K562 (cell line): Measurements from ENCODE around the gene ITPKB.

Source experiments
- CEBPB ChIP-seq: fragments of 450-650 bp; IDR thresholded peaks from 2 replicates; pipeline ENCODE4 v1.6.1; 2016; ENCODE audit warnings: missing genetic modification characterization, missing compliant biosample characterization
- CTCF ChIP-seq, 3 experiments: IDR thresholded peaks in 2 of 3; conservative IDR thresholded peaks in 1 of 3; 2 replicates each; pipeline ENCODE4 v1.5.1; 2011 to 2012; ENCODE audit warnings: low read length in 3 of 3, mild to moderate bottlenecking in 3 of 3, control low read depth in 2 of 3, improper control_type of control experiment in 1 of 3, inconsistent platforms in 1 of 3, low read depth in 1 of 3, mixed read lengths in 1 of 3, moderate library complexity in 1 of 3; ENCODE audit not compliant: insufficient read depth in 2 of 3
- ELF1 ChIP-seq: fragments of 200-800 bp; sonication (Bioruptor generic); IDR thresholded peaks from 2 replicates; pipeline ENCODE4 v1.6.1; 2016; ENCODE audit warnings: missing genetic modification characterization, missing compliant biosample characterization
- POLR2AphosphoS5 ChIP-seq: IDR thresholded peaks from 2 replicates; pipeline ENCODE4 v1.6.1; 2011; ENCODE audit warnings: mild to moderate bottlenecking, low read depth, low read length, moderate library complexity; ENCODE audit not compliant: control insufficient read depth, insufficient read depth
- ZNF589 ChIP-seq: fragments of 200-800 bp; sonication (Bioruptor generic); IDR thresholded peaks from 2 replicates; pipeline ENCODE4 v1.6.1; 2016; ENCODE audit warnings: low read depth, missing genetic modification characterization, missing compliant biosample characterization
- TF ChIP-seq, protein P1 (sequence below): sonication (generic); formaldehyde crosslinking; IDR thresholded peaks from 2 replicates; pipeline ENCODE4 v1.9.0; 2022; ENCODE audit warnings: mild to moderate bottlenecking, missing genetic modification reagents

- no peak for TF ChIP-seq POLR2AphosphoS5
- TF ChIP-seq, protein P1, sequence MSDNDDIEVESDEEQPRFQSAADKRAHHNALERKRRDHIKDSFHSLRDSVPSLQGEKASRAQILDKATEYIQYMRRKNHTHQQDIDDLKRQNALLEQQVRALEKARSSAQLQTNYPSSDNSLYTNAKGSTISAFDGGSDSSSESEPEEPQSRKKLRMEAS (CRISPR knock-in tag), result no peak
- no peak for TF ChIP-seq ZNF589 (CRISPR knock-in tag)
- TF ChIP-seq CEBPB (tag), result no peak
- TF ChIP-seq CTCF (IDR thresholded peaks at IDR 0.05 in 2 of 3, conservative IDR thresholded peaks at IDR 0.05 in 1 of 3; ENCODE audit: insufficient read depth in 2 of 3, low read depth in 1 of 3, low read length in 3 of 3), result no peak
- no peak for TF ChIP-seq ELF1 (tag)
Observed at GRCh38 chr1:226749467-226749866, 10.4 kb upstream of the ITPKB start.
